HS-5 (cell line): ENCODE measurements around the gene ACSL1.
"Not testable (repeated sequence)": the region's sequence is repeated elsewhere in the genome, so short reads cannot be mapped to it uniquely, and the experiment has no call there.

Experiments used
- DNase-seq: peaks from one replicate; pipeline ENCODE4 v3.0.0-alpha.2; 2012; ENCODE audit warnings: low read depth

Gene ACSL1

DNA sequence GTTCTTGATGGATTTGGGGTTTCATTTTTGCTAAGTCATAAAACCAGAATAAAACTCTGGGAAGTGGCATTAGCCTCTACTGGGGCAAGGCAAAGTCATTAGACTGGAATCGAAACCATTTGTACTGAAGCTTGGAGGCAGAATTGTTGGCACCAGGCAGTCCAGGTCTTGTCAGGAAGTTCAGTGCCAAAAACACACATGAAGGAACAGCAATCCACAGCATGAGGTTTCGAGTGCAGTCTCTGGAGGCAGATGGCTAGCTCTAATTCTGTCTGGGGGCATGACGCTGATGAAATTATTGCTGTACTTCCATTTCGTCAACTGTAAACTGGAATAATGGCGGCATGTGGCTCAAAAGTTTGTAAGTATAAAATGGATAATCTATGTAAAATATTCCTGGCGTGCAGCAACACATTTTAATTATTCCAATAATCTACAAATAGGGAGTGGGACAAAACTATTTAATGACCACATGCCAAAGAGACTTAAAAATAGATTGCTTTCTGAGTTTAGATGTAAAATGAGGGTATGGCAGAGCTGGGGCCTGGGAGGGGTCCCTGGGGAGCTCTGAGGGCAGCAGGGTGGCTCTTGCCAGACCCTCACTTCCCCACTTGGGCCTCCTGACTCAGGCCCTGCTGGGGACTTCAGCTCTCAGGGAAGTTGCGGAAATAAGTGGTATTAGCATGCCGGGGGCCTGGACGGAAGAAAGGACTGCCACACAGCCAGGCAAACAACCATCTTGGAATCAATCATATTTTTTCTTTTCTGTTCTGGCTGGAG, 73.1 kb downstream of the ACSL1 start:
- no peak for DNase-seq

DNA sequence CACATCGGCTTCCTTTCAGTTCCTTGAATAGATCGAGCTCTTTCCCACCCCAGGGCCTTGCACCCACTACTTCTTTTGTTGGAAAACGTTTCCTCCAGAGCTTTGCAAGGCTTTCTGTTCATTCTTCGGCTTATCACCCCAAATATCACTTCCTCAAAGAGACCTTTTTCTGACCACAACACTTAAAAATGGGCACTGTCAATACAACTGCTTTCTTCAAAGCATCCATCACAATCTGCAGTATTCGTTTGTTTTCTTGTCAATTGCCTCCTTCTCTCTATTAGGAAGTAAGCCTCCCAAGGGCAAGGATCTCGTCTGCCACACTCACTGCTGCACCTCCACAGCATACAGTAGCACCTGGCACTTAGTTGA, 74.2 kb downstream of the ACSL1 start:
- no peak for DNase-seq

DNA sequence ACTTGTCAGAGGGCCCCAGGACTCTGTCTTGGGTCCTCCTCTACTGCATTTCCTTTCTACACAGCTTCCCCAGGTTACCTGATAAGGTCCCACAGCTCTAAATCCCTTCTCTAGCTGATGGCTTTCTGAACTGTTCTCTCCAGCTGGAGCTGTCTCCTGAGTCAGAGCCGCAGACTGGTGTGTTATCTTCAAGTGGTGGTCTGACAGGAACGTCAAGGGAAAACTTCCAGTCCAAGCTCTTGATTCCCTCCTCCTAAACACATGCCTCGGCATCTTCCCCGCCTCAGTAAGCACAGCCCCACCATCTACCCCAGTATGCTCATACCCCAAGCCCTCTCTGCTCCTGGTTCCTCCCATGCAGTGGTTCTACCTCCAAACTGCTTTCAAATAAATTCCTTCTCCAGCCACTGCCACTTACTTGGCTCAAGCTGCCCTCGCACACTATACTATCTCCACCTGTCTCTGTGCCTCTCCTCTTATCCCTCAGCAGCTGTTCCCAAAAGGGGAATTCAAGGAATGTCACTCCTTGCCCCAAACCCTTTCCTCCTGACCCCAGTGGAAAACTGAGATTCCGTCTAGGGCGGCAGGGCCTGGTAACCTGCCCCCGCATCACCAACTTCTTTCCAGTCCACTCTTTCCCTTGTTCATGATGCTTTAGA, 74.7 kb downstream of the ACSL1 start:
- no peak for DNase-seq

DNA sequence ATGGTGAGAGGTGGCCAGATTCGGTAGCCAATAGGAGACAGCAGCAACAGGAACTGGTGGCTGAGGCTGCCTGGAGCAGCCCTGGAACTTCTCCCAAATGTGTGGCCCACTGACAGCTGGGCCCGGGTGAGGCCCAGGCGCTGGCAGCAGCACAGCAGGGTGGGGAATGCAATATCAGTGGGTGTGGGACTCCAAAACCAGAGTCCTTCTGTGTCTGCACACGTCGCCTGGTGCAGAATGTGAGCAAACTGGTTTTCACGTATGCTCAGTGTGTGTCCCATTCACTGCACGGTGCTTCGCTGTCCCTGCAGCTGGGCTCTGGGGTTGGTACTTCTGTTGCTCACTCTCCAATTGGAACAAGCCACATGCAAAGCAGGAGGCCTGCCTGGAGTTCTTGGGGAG, 77.5 kb downstream of the ACSL1 start:
- no peak for DNase-seq

DNA sequence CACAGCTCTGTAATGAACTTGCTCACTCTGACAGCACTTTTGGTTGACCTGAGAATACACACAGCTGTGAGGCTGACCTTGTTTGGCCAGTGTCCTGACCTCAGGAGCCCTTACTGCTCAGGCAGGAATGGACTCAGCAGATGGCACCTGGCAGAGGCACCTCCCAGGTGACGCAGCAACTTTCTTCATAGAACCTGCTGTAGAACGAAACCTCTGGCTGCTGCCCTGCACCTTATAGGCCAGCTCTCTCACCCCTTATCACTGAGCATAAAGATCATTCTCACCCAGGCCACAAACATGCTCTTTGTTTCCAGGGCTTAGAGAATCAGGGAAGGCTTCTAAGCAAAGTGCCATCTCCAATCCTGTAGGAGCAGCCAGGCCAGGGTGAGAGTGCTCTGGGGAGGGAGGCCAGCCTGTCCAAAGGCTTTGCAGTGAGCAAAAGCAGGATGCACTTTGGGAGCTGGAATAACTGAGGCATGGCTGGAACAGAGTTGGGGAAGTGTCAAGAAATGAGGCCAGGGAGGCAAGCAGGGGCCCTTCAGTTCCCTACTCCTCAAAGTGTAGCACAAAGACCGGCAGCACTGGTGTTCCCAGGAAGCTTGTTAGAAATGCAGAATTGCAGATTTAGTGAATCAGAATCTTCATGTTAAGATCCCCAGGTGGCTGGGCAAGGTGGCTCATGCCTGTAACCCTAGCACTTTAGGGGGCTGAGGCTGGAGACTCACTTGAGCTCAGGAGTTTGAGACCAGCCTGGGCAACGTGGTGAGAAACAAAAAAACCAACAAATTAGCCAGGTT, 78.5 kb downstream of the ACSL1 start:
- DNase-seq, result no peak

DNA sequence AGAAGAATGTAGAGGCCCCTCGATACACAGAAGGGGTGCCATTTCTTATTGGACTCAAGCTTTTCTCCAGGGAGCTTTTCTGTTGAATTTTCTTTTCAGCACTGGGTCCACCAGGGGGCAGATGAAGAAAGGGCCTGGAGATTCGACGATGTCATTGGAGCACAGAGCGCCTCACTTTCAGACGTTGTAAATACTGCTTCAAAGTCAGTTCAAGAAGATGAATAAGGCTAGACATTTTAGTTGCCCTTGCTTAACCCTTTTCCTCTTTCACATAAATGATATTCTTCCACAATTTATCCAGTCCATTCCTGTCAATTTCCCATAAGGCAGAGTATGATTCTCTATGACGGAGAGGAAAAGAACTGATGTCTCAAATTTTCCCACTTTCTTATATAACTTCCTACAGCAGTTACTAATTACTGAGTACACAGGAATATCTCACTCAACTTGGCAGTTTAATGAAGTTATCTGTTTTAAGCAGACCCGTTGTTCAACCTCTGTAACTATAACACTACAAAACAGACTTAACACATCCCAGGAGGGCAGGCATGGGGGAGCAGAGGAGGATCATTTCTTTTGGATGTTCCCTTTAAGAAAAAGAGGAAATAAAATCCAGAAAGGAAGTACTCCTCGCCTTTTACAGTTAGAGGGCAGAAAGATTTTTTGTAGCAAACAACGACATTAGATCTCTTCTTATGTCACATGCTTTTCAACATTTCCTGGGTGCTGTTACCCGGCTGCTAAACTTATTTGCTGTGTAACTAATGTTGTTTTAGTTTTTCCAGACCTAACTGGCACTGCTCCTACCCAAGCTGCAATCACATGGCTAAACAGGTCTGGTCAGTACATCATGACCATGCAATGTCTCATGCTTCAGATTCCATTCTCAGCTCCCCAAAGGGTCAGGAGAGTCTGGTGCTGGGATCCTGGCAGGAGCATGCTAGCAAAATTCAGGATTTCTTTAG, 79.7 kb downstream of the ACSL1 start:
- DNase-seq, result no peak

DNA sequence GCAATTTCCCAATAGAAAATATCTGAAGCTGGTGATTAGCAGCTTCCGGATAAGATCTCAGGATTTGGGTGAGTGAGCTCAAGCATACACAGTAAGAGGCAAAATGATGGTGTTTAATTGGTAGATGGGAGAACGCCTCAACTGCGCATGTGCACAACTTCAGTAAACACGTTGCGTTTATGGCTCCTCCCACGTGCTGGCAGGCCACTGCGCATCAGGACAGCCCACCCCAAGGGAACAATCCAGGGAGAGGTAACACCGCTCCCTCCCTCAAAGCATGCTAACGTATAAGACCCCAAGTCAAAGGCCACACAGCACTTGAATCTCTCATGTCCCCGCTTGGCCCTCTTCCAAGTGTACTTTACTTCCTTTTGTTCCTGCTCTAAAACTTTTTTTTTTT, 81.5 kb downstream of the ACSL1 start:
- no peak for DNase-seq

DNA sequence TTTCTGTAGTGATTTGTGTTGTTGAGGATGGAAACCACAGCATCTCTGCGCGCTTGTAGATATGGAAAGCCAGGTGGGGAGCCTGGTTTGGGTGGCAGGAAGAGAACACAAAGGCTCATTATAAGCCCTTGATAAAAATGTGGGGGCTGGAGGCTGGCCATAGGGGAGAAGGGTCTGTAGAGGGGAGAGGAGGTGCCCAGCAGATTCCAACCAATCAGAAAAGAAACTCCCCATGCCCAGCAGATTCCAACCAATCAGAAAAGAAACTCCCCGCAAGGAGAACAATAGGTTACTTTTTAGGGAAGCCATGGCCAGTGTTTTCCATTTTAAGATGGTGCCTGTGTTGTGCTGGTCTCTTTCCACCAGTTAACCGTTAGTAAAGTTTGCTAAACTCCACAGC, 82.1 kb downstream of the ACSL1 start:
- DNase-seq, result no peak

DNA sequence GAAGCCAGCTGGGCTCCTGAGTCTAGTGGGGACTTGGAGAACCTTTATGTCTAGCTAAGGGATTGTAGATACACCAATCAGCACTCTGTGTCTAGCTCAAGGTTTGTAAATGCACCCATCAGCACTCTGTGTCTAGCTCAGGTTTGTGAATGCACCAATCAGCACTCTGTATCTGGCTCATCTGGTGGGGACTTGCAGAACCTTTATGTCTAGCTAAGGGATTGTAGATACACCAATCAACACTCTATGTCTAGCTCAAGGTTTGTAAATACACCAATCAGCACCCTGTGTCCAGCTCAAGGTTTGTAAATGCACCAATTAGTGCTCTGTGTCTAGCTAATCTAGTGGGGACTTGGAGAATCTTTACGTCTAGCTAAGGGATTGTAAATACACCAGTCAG, 84.1 kb downstream of the ACSL1 start:
- DNase-seq, result not testable (repeated sequence)

DNA sequence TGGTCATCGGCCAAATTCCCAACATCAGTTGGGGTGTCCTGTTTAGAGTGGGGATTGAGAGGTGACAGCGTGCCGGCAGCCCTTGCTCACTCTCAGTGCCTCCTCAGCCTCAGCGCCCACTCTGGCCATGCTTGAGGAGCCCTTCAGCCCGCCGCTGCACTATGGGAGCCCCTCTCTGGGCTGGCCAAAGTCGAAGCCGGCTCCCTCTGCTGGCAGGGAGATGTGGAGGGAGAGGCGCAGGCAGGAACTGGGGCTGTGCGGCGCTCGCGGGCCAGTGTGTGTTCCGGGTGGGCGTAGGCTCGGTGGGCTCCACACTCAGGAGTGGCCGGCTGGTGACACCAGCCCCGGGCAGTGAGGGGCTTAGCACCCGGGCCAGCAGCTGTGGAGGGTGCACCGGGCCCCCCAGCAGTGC, 84.8 kb downstream of the ACSL1 start:
- no peak for DNase-seq

DNA sequence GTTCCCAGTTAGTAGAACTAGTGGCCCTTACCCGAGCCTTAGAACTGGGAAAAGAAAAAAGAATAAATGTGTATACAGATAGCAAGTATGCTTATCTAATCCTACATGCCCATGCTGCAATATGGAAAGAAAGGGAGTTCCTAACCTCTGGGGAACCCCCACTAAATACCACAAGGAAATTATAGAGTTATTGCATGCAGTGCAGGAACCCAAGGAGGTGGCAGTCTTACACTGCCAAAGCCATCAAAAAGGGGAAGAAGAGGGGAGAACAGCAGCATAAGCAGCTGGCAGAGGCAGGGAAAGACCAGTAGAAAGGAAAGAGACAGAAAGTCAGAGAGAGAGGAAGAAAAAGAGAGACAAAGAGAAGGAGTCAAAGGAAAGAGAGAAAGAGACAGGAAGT, 86.2 kb downstream of the ACSL1 start:
- not testable (repeated sequence) for DNase-seq

DNA sequence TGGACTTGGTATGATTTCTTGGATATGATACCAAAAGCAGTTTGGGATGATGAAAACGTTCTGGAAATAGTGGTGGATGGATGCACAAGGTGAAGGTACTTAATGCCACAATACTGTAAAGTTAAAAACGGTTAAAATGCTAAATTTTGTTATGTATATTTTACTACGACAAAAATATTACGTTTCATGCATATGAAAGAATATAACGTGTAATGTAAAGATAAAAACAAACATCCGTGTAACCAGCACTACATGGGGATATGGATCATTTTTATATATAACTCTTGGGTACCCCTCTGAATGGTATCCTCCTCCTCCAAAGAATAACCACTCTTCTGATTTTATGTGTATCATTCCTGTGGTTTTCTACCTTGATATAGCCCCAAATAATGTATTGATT, 91.0 kb downstream of the ACSL1 start:
- no peak for DNase-seq

DNA sequence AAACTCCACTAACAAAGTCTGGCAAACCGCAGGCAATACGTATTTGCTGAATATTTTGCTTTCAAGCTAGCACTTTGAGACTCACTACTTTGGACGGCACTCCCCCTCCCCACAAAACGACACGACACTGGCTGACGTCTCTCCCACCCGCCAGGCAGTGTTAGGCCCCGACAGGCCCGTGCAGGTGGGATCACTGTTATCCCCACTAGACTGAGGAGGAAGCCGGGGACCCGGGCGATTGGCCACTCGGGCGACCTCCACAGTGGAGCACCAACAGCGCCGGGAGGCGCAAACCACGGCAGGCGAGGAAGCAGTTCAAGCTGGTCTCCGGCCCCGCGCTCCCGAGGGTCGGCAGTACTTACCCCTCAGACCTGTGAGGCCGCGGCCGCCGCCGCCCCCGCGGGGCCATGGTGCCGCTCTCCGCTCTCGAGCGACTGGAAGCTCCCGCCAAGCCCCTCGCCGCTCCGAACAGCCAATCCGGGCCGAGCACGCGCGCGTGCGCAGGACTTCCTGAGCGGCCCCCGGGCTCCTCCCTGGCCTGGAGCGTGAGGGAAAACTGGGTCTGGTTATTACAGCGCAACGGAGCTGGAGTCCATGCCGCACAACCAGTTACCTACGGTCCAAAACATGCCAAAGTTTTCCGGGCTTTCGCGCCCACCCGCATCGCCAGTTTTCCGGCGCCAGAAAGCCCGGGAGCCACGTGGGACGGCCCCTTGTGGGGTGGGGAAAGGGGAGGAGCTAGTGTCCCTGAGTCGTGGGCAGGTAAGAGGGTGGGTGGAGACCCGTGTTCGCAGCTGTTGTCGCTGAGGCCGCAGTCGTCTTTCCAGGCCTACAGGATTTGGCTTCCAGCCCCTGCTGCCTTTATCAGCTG, 91.9 kb downstream of the ACSL1 start, which contains the start of gene CENPU:
Gene CENPU, minus strand, starts transcription at position 443 of the 871 bp plus-strand sequence. Its CDS starts 34 bp downstream, at position 409.
- DNase-seq, result peak; percentile 90

DNA sequence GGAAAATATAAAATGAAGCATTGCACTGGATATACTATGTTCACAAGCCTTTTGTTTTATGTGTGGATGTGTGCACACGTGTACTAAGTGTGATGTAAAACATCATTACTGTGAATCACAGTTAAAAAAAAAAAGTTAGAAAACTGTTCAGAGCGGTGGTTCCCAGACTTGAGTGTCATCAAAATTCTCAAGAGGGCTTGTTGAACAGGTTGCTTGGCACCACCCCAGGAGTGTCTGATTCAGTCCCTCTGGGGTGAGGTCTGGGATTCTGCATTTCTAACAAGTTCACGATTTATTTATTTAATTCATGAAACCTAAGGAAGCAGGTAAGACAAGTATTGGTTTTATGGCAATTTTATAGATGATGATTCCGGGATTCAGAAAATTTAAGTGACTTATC, 93.6 kb downstream of the ACSL1 start:
- DNase-seq, result no peak

DNA sequence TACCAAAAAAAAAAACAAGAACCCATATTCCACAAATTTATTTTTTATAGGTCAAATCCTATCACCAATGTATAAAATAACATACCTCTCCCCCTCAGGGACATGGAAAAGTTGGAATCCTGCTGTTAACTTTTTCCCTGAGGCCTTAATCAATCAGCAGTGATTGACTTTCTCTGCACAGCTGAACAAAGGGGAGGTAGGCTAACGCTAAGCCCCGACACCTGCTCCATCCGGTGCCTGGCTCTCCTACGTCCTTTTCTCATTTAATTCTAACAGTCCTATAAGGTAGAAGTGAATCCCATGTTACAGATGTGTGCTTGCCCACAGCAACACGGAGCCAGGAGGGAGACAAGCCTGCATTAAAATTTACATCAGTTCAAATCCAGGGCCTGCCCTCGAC, 94.7 kb downstream of the ACSL1 start:
- DNase-seq, result no peak

DNA sequence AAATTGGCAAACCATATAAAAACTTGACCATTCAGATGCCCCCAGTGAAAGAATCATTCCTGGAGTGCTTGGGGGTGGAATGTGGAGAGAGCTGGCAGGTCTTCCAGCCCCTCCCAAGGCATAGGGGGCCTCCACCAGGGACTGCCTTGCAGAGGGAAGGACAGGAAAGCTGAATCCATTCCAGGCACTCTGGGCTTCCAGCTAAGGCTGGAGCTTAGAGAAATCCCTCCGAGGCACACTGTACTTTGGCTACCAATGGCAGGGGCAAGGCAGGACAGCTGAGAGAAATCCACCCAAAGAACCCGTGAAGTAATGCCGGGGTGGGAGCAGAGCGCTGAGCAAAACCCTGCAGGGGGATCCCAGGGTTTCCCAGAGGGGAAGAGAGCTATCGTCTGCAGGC, 95.8 kb downstream of the ACSL1 start:
- DNase-seq, result no peak

DNA sequence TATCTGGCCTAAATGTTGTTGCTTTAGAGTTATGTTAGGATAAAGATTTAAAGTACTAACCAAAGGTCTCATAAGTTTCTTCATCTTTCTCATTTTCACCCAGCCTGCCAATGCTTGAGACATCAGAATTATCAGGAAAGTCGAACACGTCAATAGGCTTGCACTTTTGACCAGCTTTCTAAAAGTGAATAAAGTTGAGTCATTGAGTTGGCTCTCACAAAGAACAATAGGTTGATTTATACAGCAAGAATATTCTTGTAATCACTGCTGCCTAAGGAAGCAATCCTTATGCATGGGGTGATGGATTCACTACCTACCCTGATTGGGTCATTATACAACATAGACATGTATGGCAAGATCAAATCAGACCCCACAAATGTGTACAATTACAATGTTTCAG, 96.9 kb downstream of the ACSL1 start:
- DNase-seq, result no peak

DNA sequence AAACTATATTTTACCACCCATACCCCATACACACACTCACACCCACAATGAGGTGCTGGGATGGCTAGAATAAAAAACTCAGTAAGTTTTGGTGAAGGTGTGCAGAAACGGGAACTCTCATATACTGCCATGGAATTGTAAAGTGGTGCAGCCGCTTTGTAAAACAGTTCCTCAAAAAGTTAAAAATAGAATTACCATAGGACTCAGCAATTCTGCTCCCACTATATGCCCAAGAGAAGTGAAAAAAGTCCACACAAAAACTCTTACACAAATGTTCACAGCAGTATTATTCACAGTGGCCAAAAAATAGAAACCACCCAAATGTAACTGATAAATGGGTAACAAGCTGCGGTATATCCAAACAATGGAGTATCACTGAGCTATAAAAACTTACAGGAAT, 98.3 kb downstream of the ACSL1 start:
- DNase-seq, result no peak

DNA sequence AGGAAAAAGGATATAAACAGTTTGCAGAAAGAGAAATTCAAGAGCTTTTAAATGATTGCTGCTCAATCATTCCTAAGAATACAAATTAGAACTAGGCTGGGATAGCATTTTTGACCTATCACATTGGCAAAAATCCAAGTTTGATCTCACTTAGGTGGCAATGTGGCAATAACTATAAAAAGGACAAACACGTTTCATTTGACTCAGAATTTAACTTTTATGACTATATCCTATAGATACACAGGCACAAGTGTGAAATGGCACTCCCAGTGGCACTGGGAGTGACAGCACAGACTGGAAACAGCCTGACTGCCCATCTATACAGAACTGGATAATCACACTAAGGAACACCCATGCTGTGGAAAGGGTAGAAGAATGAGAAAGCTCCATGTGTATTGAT, 103.0 kb downstream of the ACSL1 start:
- no peak for DNase-seq

DNA sequence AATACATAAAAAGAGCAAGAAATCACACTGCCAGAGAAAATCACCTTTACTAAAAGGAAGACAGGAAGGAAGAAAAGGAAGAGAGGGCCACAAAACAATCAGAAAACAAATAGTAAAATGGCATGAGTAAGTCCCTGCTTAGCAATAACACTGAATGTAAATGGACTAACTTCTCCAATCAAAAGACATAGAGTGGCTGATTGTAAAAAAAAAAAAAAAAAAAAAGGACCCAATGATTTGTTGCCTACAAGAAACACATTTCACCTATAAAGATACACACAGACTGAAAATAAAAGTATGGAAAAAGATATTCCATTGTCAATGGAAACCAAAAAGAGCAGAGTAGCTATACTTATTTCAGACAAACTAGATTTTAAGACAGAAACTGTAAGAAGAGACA, 104.5 kb downstream of the ACSL1 start:
- DNase-seq, result no peak

DNA sequence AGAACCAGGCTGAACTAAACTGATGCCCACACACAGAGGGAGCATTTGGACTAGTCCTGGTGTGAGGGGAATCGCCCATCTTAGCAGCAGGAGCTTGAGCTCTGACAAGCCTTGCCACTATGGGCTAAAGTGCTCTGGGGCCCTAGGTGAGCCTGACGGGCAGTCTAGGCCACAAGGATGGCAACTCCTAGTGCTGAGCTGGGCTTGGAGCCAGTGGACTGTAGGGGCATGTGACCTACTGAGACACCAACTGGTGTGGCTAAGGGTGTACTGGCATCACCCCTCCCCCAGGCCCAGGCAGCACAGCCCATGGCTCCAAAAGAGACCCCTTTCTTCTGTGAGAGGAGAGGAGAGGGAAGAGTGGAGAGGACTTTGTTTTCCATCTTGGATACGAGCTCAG, 106.4 kb downstream of the ACSL1 start:
- DNase-seq, result no peak
